Measurements from ENCODE around the gene OCA2. TPM values are rescaled to one million over a fixed set of nuclear protein-coding genes. Genes with fewer than 3 reads are reported as not detected.

The OCA2 gene
- total RNA-seq, 2 experiments from 2014 or later = not detected

GRCh38 chr15:27928386-27928785, 170.7 kb downstream of the OCA2 start:
- no peaks in the 10 kb centered on the region for H3K36me3 ChIP-seq (ENCODE audit: insufficient read depth, low read length)
- H3K4me2 ChIP-seq (ENCODE audit: low read length) = no peak overlapping the region
- ChIA-PET CTCF (ENCODE audit: unreplicated experiment) (no interaction called here), POLR2A (no interaction called here)
- BruUV-seq (replicated peaks) = no TSS peak
- no peak for DNase-seq (ENCODE audit: low spot score)
- H3K4me1 ChIP-seq (ENCODE audit: insufficient read depth, low read length, poor library complexity, severe bottlenecking) = no peaks in the 10 kb centered on the region
- no peak overlapping the region for H3K4me3 ChIP-seq (ENCODE audit: low read depth, low read length, poor library complexity, severe bottlenecking)
- no peak for TF ChIP-seq EZH2phosphoT487 (IDR thresholded peaks at IDR 0.05; ENCODE audit: borderline replicate concordance, low read depth, low read length)
- TF ChIP-seq CTCF (conservative IDR thresholded peaks at IDR 0.05; ENCODE audit: low read length) = no peak
- H3K27ac ChIP-seq (ENCODE audit: low read depth, low read length, poor library complexity, severe bottlenecking) = no peak overlapping the region
- H4K20me1 ChIP-seq (ENCODE audit: insufficient read depth, low read length) = no peaks in the 10 kb centered on the region
- no peaks in the 10 kb centered on the region for H3K9me2 ChIP-seq (ENCODE audit: insufficient read depth, low read length)
- intact Hi-C loops (cut with micrococcal nuclease; ENCODE audit: unreplicated experiment) = no loop called here
- no peaks in the 10 kb centered on the region for H3K9me3 ChIP-seq (ENCODE audit: low read length)
- H2AFZ ChIP-seq (ENCODE audit: low read length) = no peak overlapping the region
- no peaks in the 10 kb centered on the region for H3K79me2 ChIP-seq (ENCODE audit: insufficient read depth, low read depth, low read length)

- Histone ChIP-seq H3K4me3 (ENCODE audit: low read depth, low read length, poor library complexity, severe bottlenecking) (no peak overlapping the region), H3K9me2 (ENCODE audit: insufficient read depth, low read length) (no peaks in the 10 kb centered on the region), H3K79me2 (ENCODE audit: insufficient read depth, low read depth, low read length) (no peaks in the 10 kb centered on the region), H3K9me3 (ENCODE audit: low read length) (no peaks in the 10 kb centered on the region), H3K27ac (ENCODE audit: low read depth, low read length, poor library complexity, severe bottlenecking) (no peak overlapping the region), H3K4me2 (ENCODE audit: low read length) (no peak overlapping the region), H2AFZ (ENCODE audit: low read length) (no peak overlapping the region), H3K36me3 (ENCODE audit: insufficient read depth, low read length) (no peaks in the 10 kb centered on the region), H4K20me1 (ENCODE audit: insufficient read depth, low read length) (no peaks in the 10 kb centered on the region), H3K4me1 (ENCODE audit: insufficient read depth, low read length, poor library complexity, severe bottlenecking) (no peaks in the 10 kb centered on the region)
- TF ChIP-seq EZH2phosphoT487 (IDR thresholded peaks at IDR 0.05; ENCODE audit: borderline replicate concordance, low read depth, low read length) (no peak), CTCF (conservative IDR thresholded peaks at IDR 0.05; ENCODE audit: low read length) (0 out of 2 replicates have a peak, but pooled peaks have one; percentile 29)
- CTCF ChIA-PET (ENCODE audit: unreplicated experiment) = no interaction called here
- no TSS peak for BruUV-seq (replicated peaks)
- intact Hi-C loops (cut with micrococcal nuclease; ENCODE audit: unreplicated experiment) = no loop called here
- POLR2A ChIA-PET = no interaction called here
- no peak for DNase-seq (ENCODE audit: low spot score)
Measured at GRCh38 chr15:27912283-27912682, 186.8 kb downstream of the OCA2 start.

GRCh38 chr15:27906802-27907201, 192.3 kb downstream of the OCA2 start:
- no peaks in the 10 kb centered on the region for H3K9me2 ChIP-seq (ENCODE audit: insufficient read depth, low read length)
- H3K4me3 ChIP-seq (ENCODE audit: low read depth, low read length, poor library complexity, severe bottlenecking) = no peak overlapping the region
- no peaks in the 10 kb centered on the region for H4K20me1 ChIP-seq (ENCODE audit: insufficient read depth, low read length)
- POLR2A ChIA-PET = no interaction called here
- TF ChIP-seq CTCF (conservative IDR thresholded peaks at IDR 0.05; ENCODE audit: low read length) (no peak), EZH2phosphoT487 (IDR thresholded peaks at IDR 0.05; ENCODE audit: borderline replicate concordance, low read depth, low read length) (no peak)
- H3K27ac ChIP-seq (ENCODE audit: low read depth, low read length, poor library complexity, severe bottlenecking) = no peak overlapping the region
- H3K36me3 ChIP-seq (ENCODE audit: insufficient read depth, low read length) = no peaks in the 10 kb centered on the region
- H3K4me2 ChIP-seq (ENCODE audit: low read length) = no peak overlapping the region
- no peaks in the 10 kb centered on the region for H3K4me1 ChIP-seq (ENCODE audit: insufficient read depth, low read length, poor library complexity, severe bottlenecking)
- no peak for DNase-seq (ENCODE audit: low spot score)
- no peak overlapping the region for H2AFZ ChIP-seq (ENCODE audit: low read length)
- CTCF ChIA-PET (ENCODE audit: unreplicated experiment) = no interaction called here
- no peaks in the 10 kb centered on the region for H3K9me3 ChIP-seq (ENCODE audit: low read length)
- no TSS peak for BruUV-seq (replicated peaks)
- H3K79me2 ChIP-seq (ENCODE audit: insufficient read depth, low read depth, low read length) = no peaks in the 10 kb centered on the region
- intact Hi-C loops (cut with micrococcal nuclease; ENCODE audit: unreplicated experiment) = no loop called here
